Spinal cord (tissue), 10 donors: ENCODE data around the gene RNF114. TPM values are rescaled to one million over a fixed set of nuclear protein-coding genes. Genes with fewer than 3 reads are reported as not detected.

Experiments
- DNase-seq, 6 donors: peaks; one replicate each; pipeline versions ENCODE4 v3.0.0 to v3.0.0-alpha.2; 2013 to 2015; ENCODE audit warnings: low spot score in 6 of 6, low read depth in 4 of 6
- H3K27ac ChIP-seq: one replicate; pipeline ENCODE4 v1.5.1; 2013; ENCODE audit warnings: low read depth, low read length, control low read depth
- H3K27me3 ChIP-seq: one replicate; pipeline ENCODE4 v1.6.1; 2013; ENCODE audit warnings: low read length; ENCODE audit not compliant: control insufficient read depth, insufficient read depth
- H3K36me3 ChIP-seq: one replicate; pipeline ENCODE4 v1.6.1; 2013; ENCODE audit warnings: low read length; ENCODE audit not compliant: control insufficient read depth, insufficient read depth
- H3K4me1 ChIP-seq: one replicate; pipeline ENCODE4 v1.6.1; 2013; ENCODE audit warnings: low read length; ENCODE audit not compliant: control insufficient read depth, insufficient read depth
- H3K4me3 ChIP-seq: one replicate; pipeline ENCODE4 v1.5.1; 2013; ENCODE audit warnings: low read depth, low read length, control low read depth
- H3K9me3 ChIP-seq: one replicate; pipeline ENCODE4 v1.6.1; 2013; ENCODE audit warnings: low read length; ENCODE audit not compliant: control insufficient read depth, insufficient read depth
- WGBS: methylation state at CpG from one replicate; pipeline ENCODE4 v1.1.5; 2013; ENCODE audit warnings: missing lambda C conversion rate; ENCODE audit not compliant: insufficient coverage; 5-methylcytosine and 5-hydroxymethylcytosine counted together
- polyA plus RNA-seq, 2 donors: library from polyadenylated mRNA; unstranded; fragments of 120-200 nt; gene quantifications; one replicate each; pipeline ENCODE4 v1.2.1, GENCODE V29; 2013; ENCODE audit not compliant: insufficient read length in 2 of 2
- total RNA-seq, 2 donors: library from RNA; depleted of rRNA in 1 of 2; stranded (reverse); fragments of 120-200 nt in 1 of 2; fragments of >200 nt in 1 of 2; gene quantifications; one replicate each; pipeline versions ENCODE4 v1.2.3 to v1.2.4, GENCODE V29; 2013 to 2014
- donor health status: healthy.

The RNF114 gene
- total and polyA plus RNA-seq, 4 donors: 39.4 to 63.8 (median 57.3) TPM

- no peaks in the 10 kb centered on the region for H3K36me3 ChIP-seq
- no peak overlapping the region for H3K27ac ChIP-seq
- peaks cover 27% of the 10 kb centered on the region for H3K4me1 ChIP-seq
- no CpG with 5 or more reads among the region's 3 CpGs for WGBS
- no peaks in the 10 kb centered on the region for H3K9me3 ChIP-seq
- no peak overlapping the region for H3K4me3 ChIP-seq
- no peak for DNase-seq
- H3K27me3 ChIP-seq: peaks cover 21% of the 10 kb centered on the region
Measured at GRCh38 chr20:49978685-49979029, 42.5 kb downstream of the RNF114 start.

GRCh38 chr20:49979030-49979832 lies 43.0 kb downstream of the RNF114 start:
- Histone ChIP-seq H3K36me3 (peaks cover 4% of the 10 kb centered on the region), H3K4me3 (peak overlapping the region; percentile 26), H3K27ac (no peak overlapping the region), H3K9me3 (no peaks in the 10 kb centered on the region), H3K27me3 (peaks cover 24% of the 10 kb centered on the region), H3K4me1 (peaks cover 33% of the 10 kb centered on the region)
- peak in 2 of 6 donors; percentile 53 to 69 for DNase-seq
- 4% methylated on average over 19 of the region's 37 CpGs for WGBS

GRCh38 chr20:49980140-49981008 lies 44.2 kb downstream of the RNF114 start:
- H3K4me1 ChIP-seq: peaks cover 37% of the 10 kb centered on the region
- peaks cover 24% of the 10 kb centered on the region for H3K27me3 ChIP-seq
- H3K27ac ChIP-seq: no peak overlapping the region
- H3K4me3 ChIP-seq: no peak overlapping the region
- no peak for DNase-seq
- H3K9me3 ChIP-seq: no peaks in the 10 kb centered on the region
- H3K36me3 ChIP-seq: peaks cover 7% of the 10 kb centered on the region
- WGBS: 65% methylated on average over 5 of the region's 11 CpGs

- Histone ChIP-seq H3K27ac (no peak overlapping the region), H3K4me1 (peaks cover 46% of the 10 kb centered on the region), H3K27me3 (peaks cover 24% of the 10 kb centered on the region), H3K4me3 (no peak overlapping the region), H3K36me3 (peaks cover 9% of the 10 kb centered on the region), H3K9me3 (no peaks in the 10 kb centered on the region)
- 57% methylated on average over 18 of the region's 23 CpGs for WGBS
- no peak for DNase-seq
Measured at GRCh38 chr20:49981218-49982071, 45.2 kb downstream of the RNF114 start.

- H3K9me3 ChIP-seq: no peaks in the 10 kb centered on the region
- H3K27ac ChIP-seq: no peak overlapping the region
- DNase-seq: no peak
- H3K4me3 ChIP-seq: peak overlapping the region; percentile 24
- H3K27me3 ChIP-seq: peaks cover 24% of the 10 kb centered on the region
- H3K4me1 ChIP-seq: peaks cover 46% of the 10 kb centered on the region
- H3K36me3 ChIP-seq: peaks cover 9% of the 10 kb centered on the region
- 11% methylated on average over 12 of the region's 12 CpGs for WGBS
Measured at GRCh38 chr20:49982072-49982345, 45.8 kb downstream of the RNF114 start.

- peaks cover 48% of the 10 kb centered on the region for H3K4me1 ChIP-seq
- peaks cover 10% of the 10 kb centered on the region for H3K36me3 ChIP-seq
- peak within 1 kb of the TSS; percentile 59 for H3K4me3 ChIP-seq
- DNase-seq: peak in 5 of 6 donors; percentile 46 to 94 (median 61)
- no peaks in the 10 kb centered on the region for H3K9me3 ChIP-seq
- WGBS: under 1% methylated on average over 78 of the region's 90 CpGs
- peaks cover 24% of the 10 kb centered on the region for H3K27me3 ChIP-seq
- no peak within 1 kb of the TSS for H3K27ac ChIP-seq
Measured at GRCh38 chr20:49982346-49983122, 46.3 kb downstream of the RNF114 start, which contains the start of gene SNAI1. Gene SNAI1, plus strand, starts transcription at chr20:49982980. Its CDS starts 80 bp downstream, at chr20:49983060.

- H3K36me3 ChIP-seq: peaks cover 17% of the 10 kb centered on the region
- H3K27ac ChIP-seq: no peak overlapping the region
- peaks cover 24% of the 10 kb centered on the region for H3K27me3 ChIP-seq
- peaks cover 55% of the 10 kb centered on the region for H3K4me1 ChIP-seq
- peak overlapping the region; percentile 59 for H3K4me3 ChIP-seq
- 18% methylated on average over 21 of the region's 24 CpGs for WGBS
- DNase-seq: no peak
- no peaks in the 10 kb centered on the region for H3K9me3 ChIP-seq
Measured at GRCh38 chr20:49983123-49983847, 47.1 kb downstream of the RNF114 start.

- Histone ChIP-seq H3K4me1 (peaks cover 60% of the 10 kb centered on the region), H3K27ac (no peak overlapping the region), H3K9me3 (no peaks in the 10 kb centered on the region), H3K27me3 (peaks cover 24% of the 10 kb centered on the region), H3K36me3 (peaks cover 19% of the 10 kb centered on the region), H3K4me3 (peak overlapping the region; percentile 59)
- WGBS: 76% methylated on average over 18 of the region's 18 CpGs
- DNase-seq: no peak
Measured at GRCh38 chr20:49983848-49984408, 47.7 kb downstream of the RNF114 start.
